Measurements from ENCODE around the gene PRPF38B. TPM values are rescaled to one million over a fixed set of nuclear protein-coding genes. Genes with fewer than 3 reads are reported as not detected.

The PRPF38B gene
- total RNA-seq, 6 donors from 2014 or later, result 28.9 to 81.7 (median 35.5) TPM

GRCh38 chr1:108703939-108704338, 11.8 kb downstream of the PRPF38B start:
- peaks cover 3 to 34% (median 16%) of the 10 kb centered on the region in 4 donors for H3K36me3 ChIP-seq
- WGBS, 2 donors, result 68 to 71% methylated on average over 6 of the region's 6 CpGs
- H3K27ac ChIP-seq, result no peak overlapping the region
- ATAC-seq (ENCODE audit: low FRiP score in 2 of 2) (no peak), DNase-seq (no peak)
- H3K4me3 ChIP-seq, result no peak overlapping the region
- peaks cover 0 to 7% (median 3%) of the 10 kb centered on the region in 4 donors for H3K4me1 ChIP-seq
- H3K9me3 ChIP-seq, result no peaks in the 10 kb centered on the region
- H3K27me3 ChIP-seq, result no peaks in the 10 kb centered on the region
- TF ChIP-seq CTCF (IDR thresholded peaks at IDR 0.05) (no peak), EP300 (IDR thresholded peaks at IDR 0.05) (no peak), POLR2A (IDR thresholded peaks at IDR 0.05) (no peak), POLR2AphosphoS5 (IDR thresholded peaks at IDR 0.05) (no peak)

GRCh38 chr1:108704496-108704895, 12.4 kb downstream of the PRPF38B start:
- Histone ChIP-seq H3K4me1 (peaks cover 0 to 7% (median 3%) of the 10 kb centered on the region in 4 donors), H3K36me3 (peaks cover 0 to 28% (median 10%) of the 10 kb centered on the region in 4 donors), H3K9me3 (no peaks in the 10 kb centered on the region), H3K27ac (no peak overlapping the region), H3K4me3 (no peak overlapping the region), H3K27me3 (no peaks in the 10 kb centered on the region)
- DNase-seq (no peak), ATAC-seq (ENCODE audit: low FRiP score in 2 of 2) (peak in 1 of 2 donors; percentile 64)
- TF ChIP-seq CTCF (IDR thresholded peaks at IDR 0.05) (no peak), POLR2AphosphoS5 (IDR thresholded peaks at IDR 0.05) (no peak), POLR2A (IDR thresholded peaks at IDR 0.05) (no peak), EP300 (IDR thresholded peaks at IDR 0.05) (no peak)
- WGBS, 2 donors, result 65 to 75% methylated on average over 2 of the region's 2 CpGs

- no peaks in the 10 kb centered on the region for H3K9me3 ChIP-seq
- H3K4me3 ChIP-seq, result no peak overlapping the region
- H3K4me1 ChIP-seq, result peaks cover 0 to 7% (median 3%) of the 10 kb centered on the region in 4 donors
- ATAC-seq (ENCODE audit: low FRiP score in 2 of 2) (no peak), DNase-seq (no peak)
- no peak for TF ChIP-seq CTCF (IDR thresholded peaks at IDR 0.05)
- no peak for TF ChIP-seq EP300 (IDR thresholded peaks at IDR 0.05)
- no peak for TF ChIP-seq POLR2A (IDR thresholded peaks at IDR 0.05)
- TF ChIP-seq POLR2AphosphoS5 (IDR thresholded peaks at IDR 0.05), result no peak
- H3K36me3 ChIP-seq, result peaks cover 0 to 7% (median 0%) of the 10 kb centered on the region in 4 donors
- 86 to 89% methylated on average over 3 of the region's 3 CpGs for WGBS, 2 donors
- no peak overlapping the region for H3K27ac ChIP-seq
- H3K27me3 ChIP-seq, result no peaks in the 10 kb centered on the region
Measured at GRCh38 chr1:108706643-108707042, 14.5 kb downstream of the PRPF38B start.

GRCh38 chr1:108708691-108709660, 16.9 kb downstream of the PRPF38B start:
- TF ChIP-seq CTCF (IDR thresholded peaks at IDR 0.05) (peak in 5 of 6 experiments; percentile 10 to 36 (median 25)), POLR2AphosphoS5 (IDR thresholded peaks at IDR 0.05) (no peak)
- WGBS, 2 donors, result 70 to 83% methylated on average over 5 to 7 of the region's 7 CpGs
- Histone ChIP-seq H3K4me3 (no peak overlapping the region), H3K27ac (no peak overlapping the region), H3K9me3 (no peaks in the 10 kb centered on the region), H3K4me1 (peaks cover 0 to 7% (median 3%) of the 10 kb centered on the region in 4 donors), H3K27me3 (no peaks in the 10 kb centered on the region), H3K36me3 (no peaks in the 10 kb centered on the region)
- ATAC-seq (ENCODE audit: low FRiP score in 2 of 2), result peak; percentile 31 to 37
- peak in 1 of 2 donors; percentile 29 for DNase-seq
